HG02840 (cell line): ENCODE measurements around the gene SEMA4A.

Experiments
- ATAC-seq: cut with Tn5 transposase; IDR thresholded peaks from one replicate; pipeline ENCODE4 v1.9.1; 2021; ENCODE audit warnings: mild to moderate bottlenecking, moderate library complexity, moderate number of reproducible peaks; ENCODE audit not compliant: unreplicated experiment, low FRiP score

Gene SEMA4A

DNA sequence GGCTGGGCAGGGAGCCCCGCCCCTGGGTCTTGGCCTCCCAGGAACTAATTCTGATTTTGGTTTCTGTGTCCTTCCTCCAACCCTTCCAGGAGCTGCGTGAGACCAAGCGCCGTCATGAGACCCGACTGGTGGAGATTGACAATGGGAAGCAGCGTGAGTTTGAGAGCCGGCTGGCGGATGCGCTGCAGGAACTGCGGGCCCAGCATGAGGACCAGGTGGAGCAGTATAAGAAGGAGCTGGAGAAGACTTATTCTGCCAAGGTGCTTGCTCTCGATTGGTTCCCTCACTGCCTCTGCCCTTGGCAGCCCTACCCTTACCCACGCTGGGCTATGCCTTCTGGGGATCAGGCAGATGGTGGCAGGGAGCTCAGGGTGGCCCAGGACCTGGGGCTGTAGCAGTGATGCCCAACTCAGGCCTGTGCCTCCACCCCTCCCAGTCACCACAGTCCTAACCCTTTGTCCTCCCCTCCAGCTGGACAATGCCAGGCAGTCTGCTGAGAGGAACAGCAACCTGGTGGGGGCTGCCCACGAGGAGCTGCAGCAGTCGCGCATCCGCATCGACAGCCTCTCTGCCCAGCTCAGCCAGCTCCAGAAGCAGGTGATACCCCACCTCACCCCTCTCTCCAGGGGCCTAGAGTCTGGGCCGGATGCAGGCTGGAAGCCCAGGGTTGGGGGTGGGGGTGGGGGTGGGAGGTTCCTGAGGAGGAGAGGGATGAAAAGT is 18.5 kb upstream of the SEMA4A start:
- ATAC-seq, result no peak

GRCh38 chr1:156135930-156136871 is 17.2 kb upstream of the SEMA4A start:
- no peak for ATAC-seq

GRCh38 chr1:156136970-156137483 is 16.4 kb upstream of the SEMA4A start:
- ATAC-seq, result no peak

GRCh38 chr1:156138458-156138867 is 14.9 kb upstream of the SEMA4A start:
- no peak for ATAC-seq

- no peak for ATAC-seq
Observed at GRCh38 chr1:156140879-156141707, 12.3 kb upstream of the SEMA4A start.

- no peak for ATAC-seq
Observed at GRCh38 chr1:156143765-156144489, 9.5 kb upstream of the SEMA4A start.

DNA sequence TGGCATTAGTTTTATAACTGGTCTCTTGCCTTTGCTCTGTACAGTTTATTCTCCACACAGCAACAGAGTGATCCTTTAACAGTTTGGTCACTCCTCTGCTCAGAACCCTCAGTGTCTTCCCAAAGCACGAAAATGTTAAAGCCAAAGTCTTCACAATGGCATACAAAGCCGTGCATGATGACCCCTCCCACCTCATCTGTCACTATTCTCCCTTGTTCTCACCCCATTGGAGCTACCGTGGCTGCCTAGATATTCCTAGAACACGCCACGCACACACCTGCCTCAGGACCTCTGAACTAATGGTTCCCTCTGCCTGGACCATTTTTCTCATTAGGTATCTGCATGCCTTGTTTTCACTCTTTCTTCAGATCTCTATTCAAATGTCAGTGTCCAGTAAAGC is 8.6 kb upstream of the SEMA4A start:
- ATAC-seq, result no peak

GRCh38 chr1:156145650-156146019 is 7.8 kb upstream of the SEMA4A start:
- no peak for ATAC-seq

DNA sequence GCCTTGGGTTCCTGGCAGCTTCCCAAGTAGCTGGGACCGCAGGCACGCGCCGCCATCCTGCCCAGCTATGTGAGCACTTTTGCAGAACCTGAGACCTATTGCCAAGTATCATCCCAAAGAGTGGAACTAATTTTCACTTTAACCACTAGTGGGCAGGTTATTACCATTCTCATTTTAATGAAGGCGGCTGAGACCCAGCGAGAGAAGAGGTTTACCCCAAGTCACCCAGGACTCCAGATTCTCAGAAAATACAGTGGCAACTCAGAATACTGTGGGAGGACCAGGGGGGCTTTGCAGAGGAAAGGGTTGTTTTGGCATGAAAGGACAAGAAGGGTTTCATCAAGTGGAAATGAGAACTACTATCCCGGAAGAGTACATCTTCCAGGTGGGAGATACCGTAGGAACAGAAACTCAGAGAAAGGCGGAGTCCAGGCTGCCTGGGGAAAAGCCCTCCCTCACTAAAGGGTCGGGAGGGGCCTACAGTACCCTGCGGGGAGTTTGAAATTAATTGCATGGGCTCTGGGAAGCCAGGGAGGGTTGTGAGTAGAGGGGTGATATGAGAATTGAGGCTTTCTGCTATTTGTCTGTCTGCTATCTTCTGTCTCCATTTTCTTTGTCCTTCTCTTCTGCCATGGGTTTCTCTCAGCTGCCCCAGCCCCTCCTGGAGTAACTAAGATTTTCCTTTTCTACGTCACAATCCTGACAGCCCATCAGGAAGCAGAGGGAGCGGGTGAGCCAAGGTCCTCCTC is 7.2 kb upstream of the SEMA4A start:
- ATAC-seq, result no peak

DNA sequence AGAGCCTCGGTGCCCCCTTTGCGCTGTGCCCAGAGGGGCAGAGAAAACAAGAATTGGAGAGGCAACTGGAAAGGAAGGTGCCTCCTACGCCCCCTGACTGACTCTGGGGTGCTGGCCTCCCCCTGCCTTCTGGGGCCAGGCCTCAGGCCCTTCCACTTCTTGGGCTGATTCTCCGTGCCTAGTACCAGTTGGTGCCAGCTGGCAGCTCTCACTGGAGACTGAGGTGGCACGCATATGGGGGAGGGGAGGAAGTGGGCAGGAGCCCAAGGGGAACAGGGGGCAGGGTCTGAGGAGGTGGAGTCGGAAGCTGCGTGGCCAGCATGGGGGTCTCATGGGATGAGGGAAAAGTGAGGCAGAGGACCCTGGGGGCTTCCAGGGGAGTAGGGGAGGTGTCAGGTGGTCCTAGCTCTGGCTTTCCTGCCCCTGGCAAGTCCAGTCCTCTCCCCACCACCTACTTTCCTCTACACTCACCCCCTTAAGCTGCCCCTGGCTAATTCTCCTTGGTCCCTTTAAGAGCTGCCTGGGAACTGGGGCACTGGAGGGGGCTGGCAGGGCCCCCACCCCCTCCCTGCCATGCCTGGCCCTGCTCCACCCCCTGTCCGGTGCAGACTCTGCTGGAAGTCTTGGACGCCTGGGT is 6.5 kb upstream of the SEMA4A start:
- no peak for ATAC-seq

- no peak for ATAC-seq
Observed at GRCh38 chr1:156148216-156148615, 5.2 kb upstream of the SEMA4A start.

GRCh38 chr1:156149374-156150332 is 3.7 kb upstream of the SEMA4A start:
- ATAC-seq, result peak; percentile 53

DNA sequence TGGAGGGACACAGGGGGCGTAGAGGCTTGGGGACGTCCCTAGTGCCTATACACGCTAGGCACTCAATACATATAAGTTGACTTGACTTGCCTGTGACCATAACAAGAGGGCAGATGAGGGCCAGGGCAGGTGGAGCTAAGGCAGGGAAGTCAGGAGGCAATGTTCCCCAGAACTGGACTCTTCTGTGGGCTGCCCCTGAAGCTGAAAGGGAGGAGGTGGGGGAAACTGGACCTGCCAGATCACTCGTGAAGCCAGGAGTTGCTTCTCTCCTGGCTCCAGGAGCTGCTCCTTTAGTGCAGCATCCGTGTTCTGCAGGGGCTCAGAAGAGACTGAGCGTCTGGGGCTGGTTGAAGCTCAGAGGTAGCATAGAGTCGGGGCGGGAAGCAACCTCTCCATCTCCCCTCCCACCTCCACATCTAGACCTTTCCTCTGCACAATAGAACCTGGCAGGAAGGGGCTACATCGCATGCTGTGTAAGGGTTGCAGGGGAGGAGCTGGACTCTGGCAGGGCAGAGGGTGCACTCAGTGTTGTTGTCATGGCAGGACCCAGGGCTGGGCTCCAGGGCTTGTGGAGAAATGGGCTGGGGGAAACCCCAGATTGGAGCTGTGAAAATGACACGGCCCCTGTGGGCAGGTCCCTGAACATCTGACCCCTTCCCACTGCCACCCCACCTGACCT is 2.9 kb upstream of the SEMA4A start:
- ATAC-seq, result no peak

- no peak for ATAC-seq
Observed at GRCh38 chr1:156151093-156151688, 2.2 kb upstream of the SEMA4A start.

DNA sequence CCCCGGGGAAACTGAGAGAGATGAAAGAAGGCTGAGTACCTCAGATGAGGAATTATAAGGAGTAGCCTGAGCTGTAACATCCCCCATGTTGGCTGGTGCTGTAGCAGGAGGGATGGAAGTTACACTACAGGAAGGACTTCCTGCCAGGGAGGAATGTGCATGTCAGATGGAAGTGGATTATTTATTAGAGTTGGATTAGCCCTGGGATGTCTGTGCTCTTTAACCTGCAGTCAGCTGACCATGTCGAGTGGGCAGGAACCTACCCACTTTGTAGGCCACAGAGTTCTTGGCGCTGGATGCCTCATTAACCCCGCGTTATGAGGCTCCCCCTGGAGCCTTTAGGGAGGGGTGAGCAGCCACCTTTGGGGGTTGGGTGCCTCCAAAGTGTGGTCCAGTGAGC is 757 bp upstream of the SEMA4A start:
- ATAC-seq, result no peak

- no peak for ATAC-seq
Observed at GRCh38 chr1:156154317-156154749, 948 bp downstream of the SEMA4A start.
